ENCODE results near the gene CERS6. TPM values are rescaled to one million over a fixed set of nuclear protein-coding genes. Genes with fewer than 3 reads are reported as not detected.
"Not testable (repeated sequence)": the region's sequence is repeated elsewhere in the genome, so short reads cannot be mapped to it uniquely, and the experiment has no call there.

The CERS6 gene
- total RNA-seq, 2 donors from 2014 or later = 8.2 to 8.4 TPM

GRCh38 chr2:168482952-168483831, 27.1 kb downstream of the CERS6 start:
- H3K36me3 Mint-ChIP-seq (ENCODE audit: low read depth) = no peaks in the 10 kb centered on the region
- no peak overlapping the region for H3K27ac Mint-ChIP-seq
- peaks cover 8% of the 10 kb centered on the region for H3K4me1 Mint-ChIP-seq
- H3K27me3 Mint-ChIP-seq = no peaks in the 10 kb centered on the region
- no peaks in the 10 kb centered on the region for H3K9me3 ChIP-seq (ENCODE audit: control insufficient read depth, low read length, poor library complexity, severe bottlenecking)
- DNase-seq = no peak
- H3K4me3 Mint-ChIP-seq = no peak overlapping the region
- no peak for ATAC-seq

- H3K4me3 Mint-ChIP-seq = no peak overlapping the region
- H3K4me1 Mint-ChIP-seq = peaks cover 13% of the 10 kb centered on the region
- no peak for DNase-seq
- H3K9me3 ChIP-seq (ENCODE audit: control insufficient read depth, low read length, poor library complexity, severe bottlenecking) = no peaks in the 10 kb centered on the region
- H3K36me3 Mint-ChIP-seq (ENCODE audit: low read depth) = no peaks in the 10 kb centered on the region
- H3K27me3 Mint-ChIP-seq = no peaks in the 10 kb centered on the region
- H3K27ac Mint-ChIP-seq = no peak overlapping the region
- ATAC-seq = no peak
These were observed 30.4 kb downstream of the CERS6 start for GRCh38 chr2:168486477-168486876.

GRCh38 chr2:168490015-168490874, 34.2 kb downstream of the CERS6 start:
- H3K27me3 Mint-ChIP-seq = no peaks in the 10 kb centered on the region
- H3K9me3 ChIP-seq (ENCODE audit: control insufficient read depth, low read length, poor library complexity, severe bottlenecking) = no peaks in the 10 kb centered on the region
- H3K4me1 Mint-ChIP-seq = peaks cover 17% of the 10 kb centered on the region
- H3K36me3 Mint-ChIP-seq (ENCODE audit: low read depth) = no peaks in the 10 kb centered on the region
- DNase-seq (no peak), ATAC-seq (peak; percentile 76)
- peak overlapping the region; percentile 85 for H3K4me3 Mint-ChIP-seq
- peak overlapping the region; percentile 94 for H3K27ac Mint-ChIP-seq

GRCh38 chr2:168490946-168491605, 35.0 kb downstream of the CERS6 start:
- ATAC-seq (peak; percentile 48), DNase-seq (no peak)
- Mint-ChIP-seq H3K36me3 (ENCODE audit: low read depth) (no peaks in the 10 kb centered on the region), H3K4me3 (peak overlapping the region; percentile 85), H3K27ac (peak overlapping the region; percentile 94), H3K4me1 (peaks cover 17% of the 10 kb centered on the region), H3K27me3 (no peaks in the 10 kb centered on the region)
- H3K9me3 ChIP-seq (ENCODE audit: control insufficient read depth, low read length, poor library complexity, severe bottlenecking) = no peaks in the 10 kb centered on the region

DNA sequence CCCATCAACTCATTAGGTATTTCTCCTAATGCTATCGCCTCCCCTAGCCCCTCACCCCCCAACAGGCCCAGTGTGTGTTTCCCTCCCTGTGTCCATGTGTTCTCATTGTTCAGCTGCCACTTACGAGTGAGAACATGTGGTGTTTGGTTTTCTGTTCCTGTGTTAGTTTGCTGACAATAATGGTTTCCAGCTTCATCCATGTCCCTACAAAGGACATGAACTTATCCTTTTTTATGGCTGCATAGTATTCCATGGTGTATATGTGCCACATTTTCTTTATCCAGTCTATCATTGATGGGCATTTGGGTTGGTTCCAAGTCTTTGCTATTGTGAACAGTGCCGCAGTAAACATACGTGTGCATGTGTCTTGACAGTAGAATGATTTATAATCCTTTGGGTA, 35.7 kb downstream of the CERS6 start:
- Mint-ChIP-seq H3K4me1 (peaks cover 17% of the 10 kb centered on the region), H3K27ac (peak overlapping the region; percentile 94)
- not testable (repeated sequence) for H3K9me3 ChIP-seq (ENCODE audit: control insufficient read depth, low read length, poor library complexity, severe bottlenecking); DNase-seq; H3K4me3 Mint-ChIP-seq; H3K36me3 Mint-ChIP-seq (ENCODE audit: low read depth); H3K27me3 Mint-ChIP-seq; ATAC-seq

GRCh38 chr2:168493219-168493618, 37.1 kb downstream of the CERS6 start:
- ATAC-seq; H3K36me3 Mint-ChIP-seq (ENCODE audit: low read depth); H3K4me3 Mint-ChIP-seq; H3K9me3 ChIP-seq (ENCODE audit: control insufficient read depth, low read length, poor library complexity, severe bottlenecking); H3K27ac Mint-ChIP-seq; DNase-seq; H3K27me3 Mint-ChIP-seq: not testable (repeated sequence)
- peaks cover 17% of the 10 kb centered on the region for H3K4me1 Mint-ChIP-seq

- Mint-ChIP-seq H3K27ac (no peak overlapping the region), H3K4me3 (no peak overlapping the region), H3K4me1 (peaks cover 17% of the 10 kb centered on the region), H3K36me3 (ENCODE audit: low read depth) (peaks cover 4% of the 10 kb centered on the region), H3K27me3 (no peaks in the 10 kb centered on the region)
- no peaks in the 10 kb centered on the region for H3K9me3 ChIP-seq (ENCODE audit: control insufficient read depth, low read length, poor library complexity, severe bottlenecking)
- ATAC-seq (no peak), DNase-seq (no peak)
These were observed 38.2 kb downstream of the CERS6 start for GRCh38 chr2:168494190-168494711.

- H3K27me3 Mint-ChIP-seq = no peaks in the 10 kb centered on the region
- ATAC-seq = no peak
- peaks cover 4% of the 10 kb centered on the region for H3K36me3 Mint-ChIP-seq (ENCODE audit: low read depth)
- H3K9me3 ChIP-seq (ENCODE audit: control insufficient read depth, low read length, poor library complexity, severe bottlenecking) = no peaks in the 10 kb centered on the region
- DNase-seq = no peak
- H3K4me3 Mint-ChIP-seq = no peak overlapping the region
- peaks cover 11% of the 10 kb centered on the region for H3K4me1 Mint-ChIP-seq
- no peak overlapping the region for H3K27ac Mint-ChIP-seq
These were observed 39.5 kb downstream of the CERS6 start for GRCh38 chr2:168495524-168495923.

GRCh38 chr2:168496906-168497305, 40.8 kb downstream of the CERS6 start:
- no peak for ATAC-seq
- Mint-ChIP-seq H3K36me3 (ENCODE audit: low read depth) (peaks cover 4% of the 10 kb centered on the region), H3K27me3 (no peaks in the 10 kb centered on the region), H3K4me3 (no peak overlapping the region), H3K27ac (no peak overlapping the region), H3K4me1 (peaks cover 7% of the 10 kb centered on the region)
- H3K9me3 ChIP-seq (ENCODE audit: control insufficient read depth, low read length, poor library complexity, severe bottlenecking) = no peaks in the 10 kb centered on the region
- DNase-seq = no peak

- Mint-ChIP-seq H3K27me3 (no peaks in the 10 kb centered on the region), H3K4me1 (peaks cover 6% of the 10 kb centered on the region), H3K27ac (no peak overlapping the region), H3K4me3 (no peak overlapping the region), H3K36me3 (ENCODE audit: low read depth) (peaks cover 4% of the 10 kb centered on the region)
- ATAC-seq (no peak), DNase-seq (no peak)
- H3K9me3 ChIP-seq (ENCODE audit: control insufficient read depth, low read length, poor library complexity, severe bottlenecking) = no peaks in the 10 kb centered on the region
These were observed 43.4 kb downstream of the CERS6 start for GRCh38 chr2:168499500-168499899.

DNA sequence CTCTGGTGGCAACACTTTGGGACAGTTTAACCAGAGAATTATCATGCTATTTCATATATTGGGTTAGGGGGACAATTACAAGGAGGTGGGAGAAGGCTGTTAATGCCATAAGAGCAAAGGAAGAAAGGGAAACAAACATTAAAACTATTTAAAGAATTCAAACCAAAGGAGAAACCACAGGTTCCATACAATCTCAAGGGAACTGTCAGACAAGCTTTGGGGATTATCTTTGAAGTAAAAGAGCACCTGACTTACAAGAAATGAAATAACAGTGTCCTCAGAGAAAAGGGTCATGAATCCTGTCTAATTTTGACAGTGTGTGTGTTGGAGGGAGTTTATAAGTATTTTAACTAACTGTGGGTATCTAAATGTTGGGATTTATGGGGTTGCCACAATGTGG, 44.4 kb downstream of the CERS6 start:
- Mint-ChIP-seq H3K4me3 (no peak overlapping the region), H3K27ac (no peak overlapping the region), H3K36me3 (ENCODE audit: low read depth) (peaks cover 4% of the 10 kb centered on the region), H3K4me1 (peaks cover 6% of the 10 kb centered on the region), H3K27me3 (no peaks in the 10 kb centered on the region)
- no peaks in the 10 kb centered on the region for H3K9me3 ChIP-seq (ENCODE audit: control insufficient read depth, low read length, poor library complexity, severe bottlenecking)
- ATAC-seq = no peak
- no peak for DNase-seq

DNA sequence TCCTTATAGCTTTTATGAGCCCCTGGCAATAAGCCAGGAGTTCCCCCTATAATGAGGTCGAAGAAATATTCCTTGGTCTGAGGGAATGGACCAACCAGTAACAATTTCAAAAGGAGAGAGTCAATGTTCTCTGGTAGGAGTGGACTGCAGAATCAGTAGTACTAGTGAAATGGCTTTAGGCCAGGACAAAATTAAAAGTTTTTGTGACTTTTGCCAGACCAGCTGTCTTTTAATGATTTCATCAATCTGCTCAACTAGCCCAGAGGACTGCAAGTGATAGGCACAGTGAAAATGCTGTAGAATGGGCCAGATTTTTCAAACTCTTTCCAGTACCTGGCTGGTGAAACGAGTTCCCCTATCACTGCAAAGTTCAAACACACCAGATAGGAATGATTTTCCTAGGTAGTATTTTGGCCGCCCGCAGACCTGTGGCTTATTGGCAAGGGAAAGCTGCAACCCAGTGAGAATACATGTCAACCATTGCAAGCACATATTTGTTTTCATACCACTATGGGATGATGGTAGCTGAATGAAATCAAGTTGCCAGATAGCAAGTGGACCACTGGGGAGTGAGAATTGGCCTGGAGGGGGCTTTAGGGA, 45.5 kb downstream of the CERS6 start:
- Mint-ChIP-seq H3K4me3 (no peak overlapping the region), H3K4me1 (peaks cover 6% of the 10 kb centered on the region)

More for the DNA sequence above, 45.5 kb downstream of the CERS6 start:
- no peak for DNase-seq
- no peaks in the 10 kb centered on the region for H3K27me3 Mint-ChIP-seq
- ATAC-seq = no peak
- peaks cover 4% of the 10 kb centered on the region for H3K36me3 Mint-ChIP-seq (ENCODE audit: low read depth)
- H3K27ac Mint-ChIP-seq = no peak overlapping the region
- H3K9me3 ChIP-seq (ENCODE audit: control insufficient read depth, low read length, poor library complexity, severe bottlenecking) = no peaks in the 10 kb centered on the region
